B cell (primary cell): Measurements from ENCODE around the gene GAST. TPM values are rescaled to one million over a fixed set of nuclear protein-coding genes. Genes with fewer than 3 reads are reported as not detected.

Experiments used
- ATAC-seq: fragments of 200-7000 bp; cut with Tn5 transposase; one replicate; pipeline ENCODE4 v1.10.0; 2021; ENCODE audit warnings: low read depth, mild to moderate bottlenecking, moderate number of reproducible peaks, moderate library complexity
- CTCF ChIA-PET: fragments of 350-600 bp; sonication (Branson Sonifier 250); formaldehyde crosslinking; loops from one replicate; lab custom pipeline; 2021; ENCODE audit warnings: antibody characterized with exemption, inconsistent platforms; lab: Charles Lee
- POLR2A ChIA-PET: fragments of 350-600 bp; sonication (Branson Sonifier 250); formaldehyde crosslinking; loops from one replicate; lab custom pipeline; 2021; ENCODE audit warnings: antibody characterized with exemption; lab: Charles Lee
- DNase-seq: peaks from one replicate; pipeline ENCODE4 v3.0.0; 2013
- H2AFZ ChIP-seq: 2 replicates; pipeline ENCODE4 v1.6.1; 2012; ENCODE audit warnings: mild to moderate bottlenecking, low read depth, low read length; ENCODE audit not compliant: insufficient read depth, poor library complexity, severe bottlenecking
- H3K27ac ChIP-seq, 2 donors: 1 replicate in 1 of 2; 2 replicates in 1 of 2; pipeline ENCODE4 v1.5.1; 2012 to 2013; ENCODE audit warnings: low read length in 2 of 2, mild to moderate bottlenecking in 2 of 2, moderate library complexity in 1 of 2
- H3K27me3 ChIP-seq, 4 experiments: fragments of 200-600 bp in 1 of 4; sonication (generic) in 1 of 4; replicated peaks in 1 of 4; 1 replicate in 2 of 4; 2 replicates in 2 of 4; pipeline versions ENCODE4 v1.6.1 to v1.7.0; 2013 to 2016; ENCODE audit warnings: low read length in 3 of 4, mild to moderate bottlenecking in 2 of 4, mixed read lengths in 1 of 4, moderate library complexity in 1 of 4; ENCODE audit not compliant: insufficient read depth in 4 of 4, control insufficient read depth in 3 of 4; ENCODE audit errors: control extremely low read depth in 1 of 4
- H3K36me3 ChIP-seq, 2 experiments: replicated peaks in 1 of 2; 1 replicate in 1 of 2; 2 replicates in 1 of 2; pipeline versions ENCODE4 v1.6.1 to v1.7.1; 2013; ENCODE audit warnings: low read length in 1 of 2; ENCODE audit not compliant: insufficient read depth in 2 of 2, control insufficient read depth in 1 of 2; ENCODE audit errors: control extremely low read depth in 1 of 2, extremely low read depth in 1 of 2
- H3K4me1 ChIP-seq, 2 donors: fragments of 200-600 bp in 1 of 2; sonication (generic) in 1 of 2; 1 replicate in 1 of 2; 2 replicates in 1 of 2; pipeline versions ENCODE4 v1.5.1 to v1.6.1; 2013 to 2017; ENCODE audit warnings: low read length in 2 of 2; ENCODE audit not compliant: control insufficient read depth in 2 of 2, insufficient read depth in 2 of 2
- H3K4me2 ChIP-seq: replicated peaks from 2 replicates; pipeline ENCODE3; 2012; ENCODE audit warnings: mild to moderate bottlenecking, low read depth, low read length; ENCODE audit not compliant: poor library complexity, severe bottlenecking
- H3K4me3 ChIP-seq, 5 experiments: fragments of 200-600 bp in 1 of 5; sonication (generic) in 1 of 5; 1 replicate in 3 of 5; 2 replicates in 2 of 5; pipeline versions ENCODE4 v1.5.1 to v1.7.0; 2011 to 2016; ENCODE audit warnings: low read length in 4 of 5, mild to moderate bottlenecking in 4 of 5, low read depth in 2 of 5, control low read depth in 1 of 5, moderate library complexity in 1 of 5; ENCODE audit not compliant: insufficient read depth in 1 of 5; ENCODE audit errors: control extremely low read depth in 1 of 5, extremely low read depth in 1 of 5
- H3K79me2 ChIP-seq: fragments of 200-600 bp; sonication (generic); one replicate; pipeline ENCODE4 v1.6.0; 2016; ENCODE audit warnings: low read length; ENCODE audit not compliant: control insufficient read depth, insufficient read depth
- H3K9ac ChIP-seq: fragments of 200-600 bp; sonication (generic); 2 replicates; pipeline ENCODE4 v1.6.1; 2017; ENCODE audit warnings: mild to moderate bottlenecking, low read length, moderate library complexity
- H3K9me3 ChIP-seq, 3 donors: one replicate each; pipeline versions ENCODE4 v1.6.1 to v1.7.1; 2013; ENCODE audit warnings: low read length in 2 of 3; ENCODE audit not compliant: control insufficient read depth in 2 of 3, insufficient read depth in 1 of 3; ENCODE audit errors: control extremely low read depth in 1 of 3
- H4K20me1 ChIP-seq: 2 replicates; pipeline ENCODE4 v1.6.0; 2012; ENCODE audit warnings: mild to moderate bottlenecking, low read length; ENCODE audit not compliant: insufficient read depth, control insufficient read depth, poor library complexity, severe bottlenecking
- H3K27ac Mint-ChIP-seq: one replicate; pipeline ENCODE4 v1.8.0; 2021; ENCODE audit warnings: mixed read lengths
- H3K27me3 Mint-ChIP-seq: one replicate; pipeline ENCODE4 v1.8.0; 2021; ENCODE audit warnings: mixed read lengths
- H3K4me1 Mint-ChIP-seq: one replicate; pipeline ENCODE4 v1.8.0; 2021; ENCODE audit warnings: mixed read lengths
- H3K4me3 Mint-ChIP-seq: one replicate; pipeline ENCODE4 v1.8.0; 2021; ENCODE audit warnings: mixed read lengths
- H3K9me3 Mint-ChIP-seq: one replicate; pipeline ENCODE4 v1.8.0; 2022; ENCODE audit warnings: mixed read lengths; ENCODE audit not compliant: insufficient read depth
- EZH2 ChIP-seq: IDR thresholded peaks from 2 replicates; pipeline ENCODE4 v1.6.1; 2012; ENCODE audit warnings: borderline replicate concordance, low read depth, mild to moderate bottlenecking, moderate library complexity, low read length; ENCODE audit not compliant: insufficient read depth, poor library complexity, severe bottlenecking
- WGBS: methylation state at CpG from one replicate; pipeline ENCODE4 v1.1.5; 2013; ENCODE audit warnings: missing lambda C conversion rate; ENCODE audit not compliant: insufficient coverage; 5-methylcytosine and 5-hydroxymethylcytosine counted together
- intact Hi-C: fragments of 100-400 bp; cut with micrococcal nuclease; formaldehyde crosslinking; loops from one replicate; pipeline ENCODE4 v1.10.0; 2022
- polyA plus RNA-seq: library from polyadenylated mRNA; depleted of rRNA; stranded (reverse); fragments of >200 nt; gene quantifications from 2 replicates; pipeline ENCODE4 v1.2.3, GENCODE V29; 2012
- total RNA-seq, 2 donors: library from RNA; stranded (reverse); fragments of 120-200 nt in 1 of 2; gene quantifications; 1 replicate in 1 of 2; 2 replicates in 1 of 2; pipeline versions ENCODE4 v1.2.3 to v1.2.4, GENCODE V29; 2013 to 2022
- TF ChIP-seq, protein P1 (sequence below): fragments of 200-600 bp; IDR thresholded peaks from one replicate; pipeline ENCODE4 v1.8.0; 2022; ENCODE audit warnings: antibody characterized with exemption, mild to moderate bottlenecking

GAST gene
- total and polyA plus RNA-seq, 2 donors (not counting 1 experiment from before 2014, with no cell fraction given), result not detected

DNA sequence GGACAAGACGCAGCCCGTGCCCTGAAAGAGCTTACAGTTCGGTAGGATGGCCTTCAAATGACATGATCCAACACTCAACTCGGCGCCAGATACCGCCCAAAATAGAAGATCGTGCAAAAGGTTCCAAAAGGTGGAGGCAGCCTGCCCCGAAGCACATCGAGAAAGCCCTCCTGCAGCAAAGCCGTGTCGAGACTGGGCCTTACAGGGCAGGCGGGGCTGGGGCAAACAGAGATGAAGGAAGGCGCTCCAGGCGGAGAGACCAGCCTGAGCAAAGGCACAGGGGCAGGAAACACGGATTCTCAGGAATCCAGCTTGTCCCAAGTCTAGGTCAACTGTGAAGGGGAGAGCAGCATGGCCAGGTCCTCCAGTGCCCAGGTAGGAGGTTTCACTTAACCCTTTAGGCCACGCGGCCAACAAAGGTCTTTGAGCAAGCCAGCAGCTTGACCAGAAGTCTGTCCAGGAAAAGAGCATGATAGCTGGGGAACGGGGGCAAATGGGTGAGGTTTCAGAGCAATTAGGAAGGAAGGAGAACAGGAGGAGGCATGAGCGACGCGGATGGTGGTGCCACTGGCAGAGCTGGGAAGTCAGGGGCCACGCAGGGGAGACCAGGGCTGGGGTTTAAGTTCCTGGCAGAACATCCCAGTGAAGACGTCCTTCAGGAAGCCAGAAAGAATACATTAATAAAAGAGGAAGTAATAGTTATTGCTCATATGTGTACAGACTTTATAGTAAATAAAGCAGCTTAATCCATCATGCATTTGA is 44.7 kb upstream of the GAST start:
- Histone ChIP-seq H3K4me1 (peaks cover 12 to 40% of the 10 kb centered on the region in 2 donors), H3K27me3 (no peaks in the 10 kb centered on the region), H4K20me1 (no peaks in the 10 kb centered on the region), H3K36me3 (no peaks in the 10 kb centered on the region), H3K9ac (peak overlapping the region; percentile 74), H3K79me2 (no peaks in the 10 kb centered on the region), H3K4me2 (peak overlapping the region; percentile 92), H3K9me3 (no peaks in the 10 kb centered on the region), H2AFZ (peak overlapping the region; percentile 63), H3K4me3 (peak overlapping the region in 3 of 5 experiments; percentile 60 to 89 (median 62)), H3K27ac (peak overlapping the region; percentile 99)
- TF ChIP-seq, protein P1, sequence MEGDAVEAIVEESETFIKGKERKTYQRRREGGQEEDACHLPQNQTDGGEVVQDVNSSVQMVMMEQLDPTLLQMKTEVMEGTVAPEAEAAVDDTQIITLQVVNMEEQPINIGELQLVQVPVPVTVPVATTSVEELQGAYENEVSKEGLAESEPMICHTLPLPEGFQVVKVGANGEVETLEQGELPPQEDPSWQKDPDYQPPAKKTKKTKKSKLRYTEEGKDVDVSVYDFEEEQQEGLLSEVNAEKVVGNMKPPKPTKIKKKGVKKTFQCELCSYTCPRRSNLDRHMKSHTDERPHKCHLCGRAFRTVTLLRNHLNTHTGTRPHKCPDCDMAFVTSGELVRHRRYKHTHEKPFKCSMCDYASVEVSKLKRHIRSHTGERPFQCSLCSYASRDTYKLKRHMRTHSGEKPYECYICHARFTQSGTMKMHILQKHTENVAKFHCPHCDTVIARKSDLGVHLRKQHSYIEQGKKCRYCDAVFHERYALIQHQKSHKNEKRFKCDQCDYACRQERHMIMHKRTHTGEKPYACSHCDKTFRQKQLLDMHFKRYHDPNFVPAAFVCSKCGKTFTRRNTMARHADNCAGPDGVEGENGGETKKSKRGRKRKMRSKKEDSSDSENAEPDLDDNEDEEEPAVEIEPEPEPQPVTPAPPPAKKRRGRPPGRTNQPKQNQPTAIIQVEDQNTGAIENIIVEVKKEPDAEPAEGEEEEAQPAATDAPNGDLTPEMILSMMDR, result no peak
- no peak for TF ChIP-seq EZH2
- POLR2A ChIA-PET, result interaction anchor here (0.6 to 6.9 kb wide), 7 partner anchors 9 to 1467 kb away, joined by 3 to 117 read pairs (median 3); partner anchors contain the start of gene EIF1
- Mint-ChIP-seq H3K9me3 (no peaks in the 10 kb centered on the region), H3K27ac (peak overlapping the region; percentile 99), H3K27me3 (no peaks in the 10 kb centered on the region), H3K4me3 (peak overlapping the region; percentile 94), H3K4me1 (peaks cover 38% of the 10 kb centered on the region)
- 49% methylated on average over 21 of the region's 23 CpGs for WGBS
- DNase-seq (peak; percentile 53), ATAC-seq (no peak)
- CTCF ChIA-PET, result interaction anchor here (0.9 to 13.5 kb wide), 8 partner anchors 10 to 1019 kb away, joined by 3 to 438 read pairs (median 16); partner anchors contain the start of genes EIF1, KRTAP16-1 and SMARCE1
- intact Hi-C loops, result loop anchor here (1.0 to 5.0 kb wide), 6 partner anchors 9 to 1450 kb away; partner anchors contain the start of gene WIPF2

- Histone ChIP-seq H3K4me2 (no peak overlapping the region), H3K27me3 (no peaks in the 10 kb centered on the region), H2AFZ (no peak overlapping the region), H3K27ac (no peak overlapping the region), H3K9me3 (peaks cover 0 to 5% (median 0%) of the 10 kb centered on the region in 3 donors), H3K4me1 (peaks cover 34 to 40% of the 10 kb centered on the region in 2 donors), H3K9ac (no peak overlapping the region), H4K20me1 (no peaks in the 10 kb centered on the region), H3K36me3 (no peaks in the 10 kb centered on the region), H3K4me3 (no peak overlapping the region), H3K79me2 (peaks cover 17% of the 10 kb centered on the region)
- DNase-seq (no peak), ATAC-seq (no peak)
- no peaks in the 10 kb centered on the region for H3K9me3 Mint-ChIP-seq
- no peak overlapping the region for H3K27ac Mint-ChIP-seq
- no peaks in the 10 kb centered on the region for H3K27me3 Mint-ChIP-seq
- CTCF ChIA-PET, result interaction anchor here (0.8 to 13.5 kb wide), 2 partner anchors 11 to 18 kb away, joined by 3 to 212 read pairs; partner anchors contain the start of gene EIF1
- intact Hi-C loops, result no loop called here
- POLR2A ChIA-PET, result interaction anchor here (0.7 to 1.4 kb wide), 2 partner anchors 17 to 1490 kb away, joined by 3 to 8 read pairs; partner anchors contain the start of gene EIF1
- peaks cover 29% of the 10 kb centered on the region for H3K4me1 Mint-ChIP-seq
- WGBS, result 96% methylated on average over 4 of the region's 7 CpGs
- TF ChIP-seq, protein P1, result no peak
- no peak for TF ChIP-seq EZH2
- H3K4me3 Mint-ChIP-seq, result no peak overlapping the region
These were observed 40.0 kb upstream of the GAST start for GRCh38 chr17:41672153-41672552.
